HepG2 (cell line): ENCODE results near the gene CLEC20A. TPM values are rescaled to one million over a fixed set of nuclear protein-coding genes. Genes with fewer than 3 reads are reported as not detected.

Experiments
- ARID2 ChIP-seq: sonication (generic); formaldehyde crosslinking; IDR thresholded peaks from 2 replicates; pipeline ENCODE4 v1.8.1; 2022; ENCODE audit warnings: mild to moderate bottlenecking, missing genetic modification reagents, borderline replicate concordance
- ARID3A ChIP-seq: IDR thresholded peaks from 2 replicates; pipeline ENCODE4 v1.6.1; 2012; ENCODE audit warnings: low read depth, low read length, improper control_type of control experiment
- CHCHD3 ChIP-seq: sonication (generic); formaldehyde crosslinking; IDR thresholded peaks from 2 replicates; pipeline ENCODE4 v1.8.0; 2022; ENCODE audit warnings: mild to moderate bottlenecking, missing genetic modification reagents, moderate library complexity
- CREM ChIP-seq, 2 experiments: sonication (generic) in 1 of 2; formaldehyde crosslinking in 1 of 2; IDR thresholded peaks; 2 replicates each; pipeline versions ENCODE4 v1.4.0 to v1.6.1; 2016 to 2020; ENCODE audit warnings: antibody characterized with exemption in 1 of 2, mild to moderate bottlenecking in 1 of 2, missing genetic modification reagents in 1 of 2
- CTCF ChIP-seq: sonication (generic); formaldehyde crosslinking; IDR thresholded peaks from 2 replicates; pipeline ENCODE4 v1.5.0; 2020; ENCODE audit warnings: mild to moderate bottlenecking, missing genetic modification reagents, moderate library complexity
- ETV6 ChIP-seq: sonication (generic); formaldehyde crosslinking; conservative IDR thresholded peaks from 2 replicates; pipeline ENCODE4 v1.4.0; 2020; ENCODE audit warnings: missing genetic modification reagents
- FUBP1 ChIP-seq: sonication (generic); formaldehyde crosslinking; IDR thresholded peaks from 2 replicates; pipeline ENCODE4 v1.5.1; 2020; ENCODE audit warnings: missing genetic modification reagents, mild to moderate bottlenecking, borderline replicate concordance
- GATAD1 ChIP-seq: IDR thresholded peaks from 2 replicates; pipeline ENCODE4 v1.6.1; 2016; ENCODE audit warnings: missing genetic modification reagents, missing compliant biosample characterization
- GLI4 ChIP-seq: sonication (generic); formaldehyde crosslinking; IDR thresholded peaks from 2 replicates; pipeline ENCODE4 v1.5.1; 2020; ENCODE audit warnings: missing genetic modification reagents, mild to moderate bottlenecking, moderate library complexity, borderline replicate concordance
- GPBP1L1 ChIP-seq: sonication (generic); formaldehyde crosslinking; IDR thresholded peaks from 2 replicates; pipeline ENCODE4 v1.5.0; 2020; ENCODE audit warnings: mild to moderate bottlenecking, missing genetic modification reagents
- HDAC2 ChIP-seq: sonication (generic); formaldehyde crosslinking; IDR thresholded peaks from 2 replicates; pipeline ENCODE4 v1.4.0; 2020; ENCODE audit warnings: missing genetic modification reagents
- MED1 ChIP-seq: sonication (generic); formaldehyde crosslinking; IDR thresholded peaks from 2 replicates; pipeline ENCODE4 v1.4.0; 2020; ENCODE audit warnings: missing genetic modification reagents
- PREB ChIP-seq: sonication (generic); formaldehyde crosslinking; IDR thresholded peaks from 2 replicates; pipeline ENCODE4 v1.4.0; 2020; ENCODE audit warnings: missing genetic modification reagents
- SKI ChIP-seq: fragments of 450-650 bp; IDR thresholded peaks from one replicate; pipeline ENCODE4 v1.6.1; 2018; ENCODE audit warnings: mild to moderate bottlenecking; ENCODE audit not compliant: partially characterized antibody
- ZNF292 ChIP-seq: sonication (generic); formaldehyde crosslinking; IDR thresholded peaks from 2 replicates; pipeline ENCODE4 v1.8.1; 2022; ENCODE audit warnings: mild to moderate bottlenecking, low read depth, missing genetic modification reagents, borderline replicate concordance
- ZNF710 ChIP-seq: sonication (generic); formaldehyde crosslinking; IDR thresholded peaks from 2 replicates; pipeline ENCODE4 v1.5.0; 2020; ENCODE audit warnings: mild to moderate bottlenecking, missing genetic modification reagents, borderline replicate concordance
- ZNF775 ChIP-seq: sonication (generic); formaldehyde crosslinking; IDR thresholded peaks from 2 replicates; pipeline ENCODE4 v1.4.0; 2020; ENCODE audit warnings: missing genetic modification reagents, mild to moderate bottlenecking, moderate library complexity, borderline replicate concordance
- ZNF83 ChIP-seq: sonication (generic); formaldehyde crosslinking; IDR thresholded peaks from 2 replicates; pipeline ENCODE4 v1.4.0; 2020; ENCODE audit warnings: missing genetic modification reagents, mild to moderate bottlenecking, borderline replicate concordance
- polyA plus RNA-seq, 8 experiments: library from polyadenylated mRNA; depleted of rRNA in 3 of 8; stranded (reverse) in 7 of 8; unstranded in 1 of 8; fragments of >200 nt; fragmentation: Illumina TruSeq in 4 of 8; extraction: Trizol in 4 of 8; gene quantifications; 2 replicates each; pipeline versions ENCODE4 v1.2.1 to v1.2.3, GENCODE V29; 2011 to 2016; ENCODE audit warnings: low read depth in 4 of 8, missing spikeins in 1 of 8, mixed read lengths in 1 of 8; ENCODE audit not compliant: insufficient read depth in 1 of 8
- total RNA-seq, 5 experiments: library from RNA; depleted of rRNA; stranded (reverse); fragments of >200 nt; fragmentation: Illumina TruSeq; extraction: Trizol; gene quantifications; 2 replicates each; pipeline ENCODE4 v1.2.3, GENCODE V29; 2016; ENCODE audit warnings: low read depth in 1 of 5

CLEC20A gene
- total and polyA plus RNA-seq, 2 of the 13 experiments (the other 11 are each of a cell fraction or from before 2014, with no cell fraction given): not detected

- TF ChIP-seq FUBP1 (CRISPR knock-in tag) (no peak), MED1 (CRISPR knock-in tag) (peak; percentile 35; the same call in 1 of the 2 replicates), ZNF292 (CRISPR knock-in tag) (0 out of 2 replicates have a peak, but pooled peaks have one; percentile 13), CHCHD3 (CRISPR knock-in tag) (no peak), ZNF83 (no peak), ZNF775 (CRISPR knock-in tag) (no peak), SKI (peak; percentile 22), GLI4 (no peak), CTCF (CRISPR knock-in tag) (0 out of 2 replicates have a peak, but pooled peaks have one; percentile 3), GATAD1 (no peak), ARID2 (CRISPR knock-in tag) (no peak), CREM (IDR thresholded peaks at IDR 0.05) (no peak), CREM (CRISPR knock-in tag; IDR thresholded peaks at IDR 0.05) (no peak), GPBP1L1 (CRISPR knock-in tag) (no peak), ARID3A (0 out of 2 replicates have a peak, but pooled peaks have one; percentile 22), ZNF710 (CRISPR knock-in tag) (no peak), HDAC2 (no peak), ETV6 (CRISPR knock-in tag) (no peak), PREB (CRISPR knock-in tag) (no peak)
Observed at GRCh38 chr1:178536844-178537371, 40.1 kb upstream of the CLEC20A start (continued).
